ENCODE measurements around the gene CLK4.

The CLK4 gene

DNA sequence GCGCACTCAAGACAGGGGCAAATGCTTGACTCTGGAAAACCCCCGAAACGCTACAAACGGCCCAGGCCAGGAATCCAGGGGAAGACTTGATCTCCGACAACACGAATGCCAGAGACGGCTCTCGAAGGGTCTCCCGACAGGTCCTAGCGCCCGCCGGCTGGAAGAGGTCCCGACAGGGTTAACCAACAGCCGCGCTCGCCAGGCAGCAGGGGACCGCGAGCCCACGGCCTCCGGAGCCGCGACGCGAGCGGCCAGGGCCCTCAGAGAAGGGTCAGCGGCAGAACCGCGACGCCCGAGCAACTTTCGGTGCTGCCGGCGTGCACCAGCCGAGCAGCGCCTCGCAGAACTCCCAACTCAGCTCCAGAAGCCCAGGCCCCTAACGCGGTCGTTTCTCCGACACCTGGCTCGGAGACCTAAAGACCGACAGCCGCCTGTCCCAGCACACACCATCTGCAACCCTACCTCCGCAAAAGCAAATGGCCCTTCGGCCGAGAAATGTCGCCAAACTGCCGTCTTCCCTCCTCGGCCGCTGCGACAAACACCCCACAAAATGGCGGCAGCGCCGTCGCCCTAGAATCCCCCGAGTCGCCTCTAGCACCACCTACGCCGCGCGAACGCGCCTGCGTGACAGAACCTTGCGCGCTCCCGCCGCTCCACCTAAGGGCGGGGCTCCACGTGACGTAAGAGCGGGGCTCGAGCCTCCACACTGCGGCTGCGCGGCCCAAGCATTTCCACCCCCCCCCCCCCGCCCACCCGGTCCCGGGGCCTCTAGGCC is at the start of gene CLK4:
Gene CLK4, minus strand, starts transcription at position 567 of the 775 bp plus-strand sequence. CDS start 3,634 bp downstream, outside the sequence.
- peak; percentile 93 for DNase-seq (ENCODE audit: low spot score)

- no peak for DNase-seq (ENCODE audit: low spot score)
These were observed 49.1 kb upstream of the CLK4 start for GRCh38 chr5:178675922-178676321.

- DNase-seq (ENCODE audit: low spot score) = no peak
These were observed 47.5 kb upstream of the CLK4 start for GRCh38 chr5:178674334-178674733.

DNA sequence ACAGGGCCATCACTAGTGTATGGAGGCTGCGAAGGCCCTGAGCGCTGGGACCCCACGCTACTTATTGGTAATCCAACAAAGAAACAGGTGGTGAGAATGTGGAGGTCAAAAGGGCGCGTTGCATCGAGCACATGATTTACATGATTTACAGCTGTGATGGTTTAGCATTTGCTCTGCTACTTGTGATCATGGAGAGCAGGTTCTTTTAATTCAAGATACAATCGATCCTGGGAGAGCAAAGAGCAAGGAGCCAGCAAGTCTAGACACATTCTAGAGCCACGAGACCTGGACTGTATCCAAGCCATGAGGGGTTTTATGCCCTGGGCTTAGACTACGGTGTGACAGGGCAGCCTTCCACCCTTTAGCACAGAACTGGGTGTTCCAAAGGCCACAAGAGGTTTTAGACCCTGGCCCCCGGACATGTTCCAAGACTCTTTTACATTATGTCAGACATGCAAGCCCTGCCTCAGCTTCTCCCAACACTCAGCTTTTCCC is 47.0 kb upstream of the CLK4 start:
- DNase-seq (ENCODE audit: low spot score) = no peak

- DNase-seq (ENCODE audit: low spot score) = no peak
These were observed 45.8 kb upstream of the CLK4 start for GRCh38 chr5:178672630-178673029.

DNA sequence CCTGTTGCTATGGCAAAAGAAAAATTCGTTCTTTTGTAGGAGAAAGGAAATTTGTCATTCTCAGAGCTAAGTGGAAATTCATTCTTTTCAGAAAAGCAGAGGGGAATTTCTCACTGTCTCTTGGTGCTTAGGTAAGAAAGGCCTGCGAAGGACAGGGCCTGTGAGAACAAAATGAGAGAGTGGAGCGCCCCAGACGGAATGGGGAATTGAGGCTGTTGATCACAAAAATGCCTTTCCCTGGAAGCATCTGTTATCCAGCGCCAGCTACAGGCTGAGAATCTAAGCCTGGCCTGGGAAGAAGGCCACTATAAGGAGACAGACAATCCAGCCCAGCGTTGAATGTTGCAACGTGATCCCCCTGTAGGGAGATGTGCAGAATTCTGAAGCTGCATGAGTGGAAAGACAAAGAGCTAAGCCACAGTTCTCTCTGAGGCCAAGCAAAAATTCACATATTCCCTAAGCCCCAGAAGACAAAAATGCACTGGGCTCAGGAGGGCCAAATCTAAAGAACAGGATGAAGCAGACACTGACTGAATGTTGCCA is 44.8 kb upstream of the CLK4 start:
- DNase-seq (ENCODE audit: low spot score) = no peak

DNA sequence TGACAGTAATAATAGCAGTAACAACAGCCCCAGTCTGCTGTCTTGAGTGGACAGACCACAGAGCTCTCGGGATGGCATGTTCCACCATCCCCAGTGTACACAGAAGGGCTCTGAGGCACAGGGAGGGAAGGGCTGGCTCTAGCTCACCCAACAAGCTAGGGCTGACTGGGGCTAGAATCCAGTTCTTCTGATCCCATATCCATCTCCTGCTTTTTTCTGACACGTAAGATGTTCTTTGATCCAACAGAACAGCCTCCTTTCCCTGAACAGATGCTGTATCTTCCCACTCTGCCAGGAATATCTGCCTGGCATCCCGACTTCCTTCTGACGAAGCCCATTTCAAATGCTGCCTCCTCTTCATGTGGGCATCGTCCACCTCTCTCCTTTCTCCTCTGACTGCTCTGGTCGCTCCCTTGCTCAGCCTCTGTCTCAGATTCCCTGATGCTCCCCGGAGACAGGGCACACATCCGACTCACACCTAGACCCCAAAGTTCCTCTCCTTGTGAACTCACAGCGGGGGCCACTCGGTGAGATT is 43.6 kb upstream of the CLK4 start:
- no peak for DNase-seq (ENCODE audit: low spot score)

DNA sequence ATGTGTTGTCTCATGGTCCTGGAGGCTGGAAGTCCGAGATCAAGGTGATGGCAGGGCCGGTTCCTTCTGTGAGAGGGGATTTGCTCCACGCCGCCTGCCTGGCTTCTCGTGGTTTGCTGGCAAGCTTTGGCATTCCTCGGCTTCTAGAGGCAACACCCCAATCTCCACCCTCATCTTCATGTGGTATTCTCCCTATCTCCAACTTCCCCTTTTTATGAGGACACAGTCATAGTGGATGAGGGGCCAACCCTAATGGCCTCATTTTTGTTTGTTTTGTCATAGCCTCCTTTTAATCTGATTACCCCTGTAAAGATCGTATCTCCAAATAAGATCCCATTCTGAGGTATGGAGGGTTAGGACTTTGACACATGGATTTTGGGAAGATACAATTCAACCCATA is 41.7 kb upstream of the CLK4 start:
- DNase-seq (ENCODE audit: low spot score) = no peak

- DNase-seq (ENCODE audit: low spot score) = no peak
These were observed 40.8 kb upstream of the CLK4 start for GRCh38 chr5:178667688-178668087.

- no peak for DNase-seq (ENCODE audit: low spot score)
These were observed 40.3 kb upstream of the CLK4 start for GRCh38 chr5:178667101-178667500.

DNA sequence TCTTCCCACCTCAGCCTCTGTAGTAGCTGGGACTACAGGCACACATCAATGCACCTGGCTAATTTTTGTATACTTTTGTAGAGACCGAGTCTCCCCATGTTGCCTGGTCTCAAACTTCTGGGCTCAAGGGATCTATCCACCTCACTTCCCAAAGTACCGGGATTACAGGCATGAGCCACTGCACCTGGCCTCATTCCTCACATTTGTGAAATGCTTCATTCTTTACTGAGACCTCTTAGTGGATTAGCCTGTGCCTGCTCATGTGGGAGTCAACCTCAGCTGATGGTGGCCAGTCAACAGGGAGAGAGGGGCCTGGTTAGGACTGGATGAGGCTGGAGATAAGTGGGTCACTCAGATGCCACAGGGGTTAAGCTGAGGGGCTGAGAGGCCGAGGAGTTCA is 37.3 kb upstream of the CLK4 start:
- no peak for DNase-seq (ENCODE audit: low spot score)

DNA sequence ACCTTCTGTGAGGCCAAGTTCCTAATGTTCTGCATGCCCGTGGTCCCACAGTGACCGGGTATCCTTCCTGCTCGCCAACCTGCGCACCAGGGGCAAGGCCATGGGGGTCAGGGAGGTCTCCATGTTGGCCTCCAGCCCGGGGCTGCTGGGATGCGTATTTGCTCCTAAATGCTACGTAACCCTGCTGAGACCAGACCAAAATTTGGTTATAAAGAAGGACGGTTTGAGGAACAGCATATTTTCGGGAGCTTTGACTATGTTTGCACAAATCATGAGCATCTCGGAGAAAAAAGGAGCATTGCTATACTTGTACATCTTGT is 35.7 kb upstream of the CLK4 start:
- DNase-seq (ENCODE audit: low spot score) = no peak

DNA sequence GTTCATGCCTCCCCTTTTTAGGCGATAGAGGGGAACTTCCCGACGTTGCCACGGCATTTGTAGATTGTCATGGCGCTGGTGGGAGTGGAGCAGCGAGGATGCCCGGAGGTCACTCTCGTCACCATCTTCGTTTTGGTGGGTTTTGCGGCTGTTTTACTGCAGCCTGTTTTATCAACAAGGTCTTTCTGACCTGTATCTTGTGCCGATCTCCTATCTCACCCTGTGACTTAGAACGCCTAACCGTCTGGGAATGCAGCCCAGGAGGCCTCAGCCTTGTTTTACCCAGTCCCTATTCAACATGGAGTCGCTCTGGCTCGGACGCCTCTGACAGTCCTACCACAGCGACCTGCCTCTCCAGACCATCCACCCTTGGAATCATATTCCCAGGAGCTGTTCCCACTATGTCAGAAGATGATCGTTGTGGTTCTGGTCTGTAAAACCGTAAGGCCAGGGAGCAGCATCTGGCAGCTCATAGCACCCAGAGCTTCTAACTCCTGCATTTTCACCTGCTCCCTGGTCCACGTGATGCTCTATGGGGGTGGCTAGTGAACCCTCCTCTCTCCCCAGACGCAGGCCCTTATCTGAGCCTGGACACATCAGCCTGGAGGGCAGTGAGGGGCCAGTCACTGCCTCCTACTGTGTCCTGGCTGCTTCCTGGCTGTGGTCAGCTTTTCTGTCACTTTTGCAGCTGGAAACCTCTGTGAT is 35.1 kb upstream of the CLK4 start:
- DNase-seq (ENCODE audit: low spot score) = no peak

DNA sequence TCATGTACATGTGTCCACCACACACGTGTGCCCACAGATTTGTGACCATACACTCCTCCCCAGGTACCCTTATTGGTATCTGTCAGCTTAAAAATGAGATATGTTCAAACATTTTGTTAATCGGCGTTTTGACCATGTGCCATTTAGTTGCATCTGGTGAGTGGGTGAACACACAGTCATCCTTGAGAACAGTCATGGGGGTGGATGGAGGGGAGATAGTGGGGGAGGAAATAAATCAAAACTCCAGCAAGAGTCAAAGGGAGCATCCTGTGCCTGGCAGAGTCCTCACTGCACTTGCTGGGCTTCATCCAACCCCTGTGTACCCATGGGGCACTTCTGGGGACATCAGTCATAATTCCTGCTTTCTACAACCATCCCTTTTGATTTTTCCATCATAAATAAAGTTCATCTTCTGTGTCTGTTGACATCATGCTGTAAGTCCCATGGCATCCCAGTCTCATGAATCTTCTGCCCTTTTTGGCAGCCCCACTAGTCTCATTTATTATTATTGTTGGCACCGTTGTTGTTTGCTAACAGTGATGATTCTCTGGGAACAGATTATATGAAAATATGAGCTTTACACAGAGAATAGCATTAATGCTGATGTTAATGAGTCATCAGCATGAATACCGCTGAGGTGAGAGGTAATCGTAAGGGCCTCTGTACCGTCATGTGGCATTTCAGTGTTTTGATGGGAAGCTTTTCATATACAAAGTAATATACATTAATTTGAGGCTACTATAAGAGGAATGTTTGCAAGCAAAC is 24.4 kb upstream of the CLK4 start:
- peak; percentile 7 for DNase-seq (ENCODE audit: low spot score)

- no peak for DNase-seq (ENCODE audit: low spot score)
These were observed 23.4 kb upstream of the CLK4 start for GRCh38 chr5:178650214-178650613.

- DNase-seq (ENCODE audit: low spot score) = no peak
These were observed 22.7 kb upstream of the CLK4 start for GRCh38 chr5:178649580-178649979.

- DNase-seq (ENCODE audit: low spot score) = peak; percentile 77
These were observed 18.1 kb upstream of the CLK4 start for GRCh38 chr5:178644826-178645545.

DNA sequence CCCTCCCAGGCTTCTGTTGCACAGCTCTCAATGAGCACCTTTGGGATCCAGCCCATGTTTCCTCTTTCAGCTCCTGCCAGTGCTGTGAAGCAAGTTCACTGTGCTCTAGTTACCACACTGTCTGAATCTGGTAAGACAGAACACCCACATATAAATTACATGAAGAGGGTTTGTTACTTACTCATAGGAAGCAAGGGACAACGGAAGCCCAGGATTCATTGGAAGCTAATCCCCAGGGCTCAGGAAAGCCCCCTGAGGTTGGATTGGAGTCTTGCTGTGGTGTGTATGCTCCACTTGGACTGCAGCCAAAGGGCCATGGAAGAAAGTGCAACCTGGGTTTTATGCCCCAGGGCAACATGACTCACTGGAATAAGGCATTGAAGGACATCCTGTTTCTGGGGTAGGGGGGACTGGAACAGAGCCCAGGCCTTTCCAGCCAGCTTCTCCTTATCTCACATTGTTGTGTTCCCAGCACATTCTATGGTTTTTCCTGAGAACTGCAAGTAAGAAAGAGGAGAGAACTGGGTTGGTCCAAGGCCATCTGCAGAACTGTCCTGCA is 15.6 kb upstream of the CLK4 start:
- DNase-seq (ENCODE audit: low spot score) = no peak

DNA sequence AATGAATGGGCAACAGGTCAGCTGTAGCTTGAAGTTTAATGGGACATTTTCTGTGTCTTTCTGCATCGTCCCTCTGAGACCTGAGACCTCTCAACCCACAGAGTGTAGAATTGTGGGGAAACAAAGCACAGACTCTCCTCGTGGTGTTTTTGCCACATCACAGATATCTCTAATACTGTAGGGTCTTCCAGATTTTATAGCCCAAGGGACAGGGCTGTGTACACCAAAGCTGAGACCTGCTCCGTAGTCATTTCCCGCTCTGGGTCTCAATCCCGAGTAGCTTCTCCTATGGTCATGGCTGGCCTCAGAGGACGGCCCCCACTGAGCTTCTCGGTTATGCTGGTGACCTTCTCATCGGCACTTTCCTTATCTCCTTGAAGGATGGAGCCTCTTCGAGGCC is 14.9 kb upstream of the CLK4 start:
- no peak for DNase-seq (ENCODE audit: low spot score)

DNA sequence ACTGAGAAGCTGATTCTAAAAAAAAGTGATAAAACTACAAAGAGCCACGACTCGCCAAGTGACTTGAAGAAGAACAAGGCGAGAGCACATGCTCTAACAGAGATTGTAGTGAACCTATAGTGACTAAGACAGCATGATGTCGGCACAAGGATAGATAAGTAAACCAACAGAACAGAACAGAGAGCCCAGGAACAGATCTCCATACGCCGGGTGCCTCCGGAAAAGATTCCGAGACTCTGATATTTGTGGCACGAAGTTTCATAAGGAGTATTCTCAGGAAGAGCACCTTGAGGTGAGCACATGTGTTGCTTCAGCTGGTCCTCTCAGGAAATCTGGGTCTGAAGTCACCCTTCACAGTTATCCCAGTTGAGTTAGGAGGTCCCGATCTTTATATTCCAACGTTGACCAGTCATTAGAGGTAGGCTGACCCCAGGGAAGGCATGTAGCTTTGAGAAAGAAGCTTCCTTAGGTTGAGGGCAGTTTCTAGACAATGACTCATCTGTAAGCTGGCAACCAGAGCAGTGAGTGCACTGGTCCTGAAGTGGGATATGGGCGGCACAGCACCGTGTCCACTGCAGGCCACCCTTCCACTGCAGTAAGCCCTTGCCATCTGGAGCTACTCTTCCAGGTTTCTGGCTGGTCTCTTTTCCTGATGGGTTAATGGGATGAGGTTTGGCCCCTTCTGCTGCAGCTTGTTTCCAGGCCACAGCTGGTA is 13.6 kb upstream of the CLK4 start:
- DNase-seq (ENCODE audit: low spot score) = no peak

Measured in putamen (tissue), 1 donor.